ENCODE results near the gene UCP1.

UCP1 gene

GRCh38 chr4:140568507-140569306 is at the start of gene UCP1:
Gene UCP1, minus strand, starts transcription at chr4:140568961. Its CDS starts 232 bp downstream, at chr4:140568729.
- Mint-ChIP-seq H3K9me3 (peaks cover 9% of the 10 kb centered on the region), H3K36me3 (no peaks in the 10 kb centered on the region)
- no peak for DNase-seq (ENCODE audit: low spot score in 2 of 2)

GRCh38 chr4:140617499-140618248 is 48.9 kb upstream of the UCP1 start:
- no peaks in the 10 kb centered on the region for H3K9me3 Mint-ChIP-seq
- DNase-seq (ENCODE audit: low spot score in 2 of 2) (no peak), ATAC-seq (peak; percentile 16)
- no peak overlapping the region for H3K27ac Mint-ChIP-seq
- H3K4me1 Mint-ChIP-seq = no peaks in the 10 kb centered on the region
- no peak overlapping the region for H3K4me3 Mint-ChIP-seq
- no peaks in the 10 kb centered on the region for H3K36me3 Mint-ChIP-seq

More at GRCh38 chr4:140568507-140569306, at the start of gene UCP1:
- Mint-ChIP-seq H3K27ac (no peak within 1 kb of the TSS), H3K4me3 (peak within 1 kb of the TSS; percentile 51), H3K4me1 (peaks cover 6% of the 10 kb centered on the region)
- ATAC-seq = peak; percentile 42

- ATAC-seq (no peak), DNase-seq (ENCODE audit: low spot score in 2 of 2) (no peak)
- Mint-ChIP-seq H3K27ac (no peak overlapping the region), H3K36me3 (no peaks in the 10 kb centered on the region), H3K9me3 (no peaks in the 10 kb centered on the region), H3K4me1 (no peaks in the 10 kb centered on the region), H3K4me3 (no peak overlapping the region)
Observed at GRCh38 chr4:140615451-140615850, 46.7 kb upstream of the UCP1 start.

GRCh38 chr4:140612357-140612756 is 43.6 kb upstream of the UCP1 start:
- H3K4me3 Mint-ChIP-seq = no peak overlapping the region
- H3K9me3 Mint-ChIP-seq = no peaks in the 10 kb centered on the region
- ATAC-seq (no peak), DNase-seq (ENCODE audit: low spot score in 2 of 2) (no peak)
- H3K36me3 Mint-ChIP-seq = no peaks in the 10 kb centered on the region
- H3K27ac Mint-ChIP-seq = no peak overlapping the region
- no peaks in the 10 kb centered on the region for H3K4me1 Mint-ChIP-seq

GRCh38 chr4:140611854-140612253 is 43.1 kb upstream of the UCP1 start:
- H3K27ac Mint-ChIP-seq = no peak overlapping the region
- DNase-seq (ENCODE audit: low spot score in 2 of 2) (no peak), ATAC-seq (no peak)
- no peak overlapping the region for H3K4me3 Mint-ChIP-seq
- no peaks in the 10 kb centered on the region for H3K9me3 Mint-ChIP-seq
- H3K4me1 Mint-ChIP-seq = no peaks in the 10 kb centered on the region
- H3K36me3 Mint-ChIP-seq = no peaks in the 10 kb centered on the region

GRCh38 chr4:140609548-140610425 is 41.0 kb upstream of the UCP1 start:
- no peak for DNase-seq (ENCODE audit: low spot score in 2 of 2)
- Mint-ChIP-seq H3K4me1 (no peaks in the 10 kb centered on the region), H3K27ac (no peak overlapping the region), H3K36me3 (no peaks in the 10 kb centered on the region), H3K9me3 (no peaks in the 10 kb centered on the region), H3K4me3 (no peak overlapping the region)
- ATAC-seq = peak; percentile 45

GRCh38 chr4:140607852-140608251 is 39.1 kb upstream of the UCP1 start:
- no peak for ATAC-seq
- H3K9me3 Mint-ChIP-seq = no peaks in the 10 kb centered on the region
- H3K36me3 Mint-ChIP-seq = no peaks in the 10 kb centered on the region
- no peaks in the 10 kb centered on the region for H3K4me1 Mint-ChIP-seq
- H3K27ac Mint-ChIP-seq = no peak overlapping the region
- H3K4me3 Mint-ChIP-seq = no peak overlapping the region
- DNase-seq (ENCODE audit: low spot score in 2 of 2) = no peak

- DNase-seq (ENCODE audit: low spot score in 2 of 2) (no peak), ATAC-seq (no peak)
- H3K4me3 Mint-ChIP-seq = no peak overlapping the region
- H3K4me1 Mint-ChIP-seq = no peaks in the 10 kb centered on the region
- no peaks in the 10 kb centered on the region for H3K36me3 Mint-ChIP-seq
- H3K9me3 Mint-ChIP-seq = no peaks in the 10 kb centered on the region
- no peak overlapping the region for H3K27ac Mint-ChIP-seq
Observed at GRCh38 chr4:140604544-140604943, 35.8 kb upstream of the UCP1 start.

- no peak for ATAC-seq
- no peak overlapping the region for H3K27ac Mint-ChIP-seq
- no peaks in the 10 kb centered on the region for H3K9me3 Mint-ChIP-seq
- DNase-seq (ENCODE audit: low spot score in 2 of 2) = no peak
- H3K36me3 Mint-ChIP-seq = no peaks in the 10 kb centered on the region
- no peak overlapping the region for H3K4me3 Mint-ChIP-seq
- no peaks in the 10 kb centered on the region for H3K4me1 Mint-ChIP-seq
Observed at GRCh38 chr4:140603286-140603685, 34.5 kb upstream of the UCP1 start.

- Mint-ChIP-seq H3K4me3 (no peak overlapping the region), H3K27ac (no peak overlapping the region), H3K9me3 (no peaks in the 10 kb centered on the region), H3K4me1 (no peaks in the 10 kb centered on the region), H3K36me3 (no peaks in the 10 kb centered on the region)
- DNase-seq (ENCODE audit: low spot score in 2 of 2) (no peak), ATAC-seq (no peak)
Observed at GRCh38 chr4:140602714-140603113, 34.0 kb upstream of the UCP1 start.

GRCh38 chr4:140600408-140600807 is 31.6 kb upstream of the UCP1 start:
- DNase-seq (ENCODE audit: low spot score in 2 of 2) = no peak
- Mint-ChIP-seq H3K4me3 (no peak overlapping the region), H3K9me3 (no peaks in the 10 kb centered on the region), H3K4me1 (no peaks in the 10 kb centered on the region), H3K27ac (no peak overlapping the region), H3K36me3 (no peaks in the 10 kb centered on the region)
- ATAC-seq = no peak

GRCh38 chr4:140595065-140595464 is 26.3 kb upstream of the UCP1 start:
- H3K4me1 Mint-ChIP-seq = no peaks in the 10 kb centered on the region
- H3K36me3 Mint-ChIP-seq = no peaks in the 10 kb centered on the region
- DNase-seq (ENCODE audit: low spot score in 2 of 2) (no peak), ATAC-seq (no peak)
- no peak overlapping the region for H3K4me3 Mint-ChIP-seq
- no peak overlapping the region for H3K27ac Mint-ChIP-seq
- no peaks in the 10 kb centered on the region for H3K9me3 Mint-ChIP-seq

GRCh38 chr4:140584439-140584838 is 15.7 kb upstream of the UCP1 start:
- H3K36me3 Mint-ChIP-seq = no peaks in the 10 kb centered on the region
- no peak for DNase-seq (ENCODE audit: low spot score in 2 of 2)
- no peak for ATAC-seq
- H3K4me1 Mint-ChIP-seq = no peaks in the 10 kb centered on the region
- no peak overlapping the region for H3K4me3 Mint-ChIP-seq
- no peaks in the 10 kb centered on the region for H3K9me3 Mint-ChIP-seq
- no peak overlapping the region for H3K27ac Mint-ChIP-seq

GRCh38 chr4:140581078-140581477 is 12.3 kb upstream of the UCP1 start:
- no peak for DNase-seq (ENCODE audit: low spot score in 2 of 2)
- H3K27ac Mint-ChIP-seq = no peak overlapping the region
- no peaks in the 10 kb centered on the region for H3K4me1 Mint-ChIP-seq
- H3K9me3 Mint-ChIP-seq = no peaks in the 10 kb centered on the region
- no peak overlapping the region for H3K4me3 Mint-ChIP-seq
- no peaks in the 10 kb centered on the region for H3K36me3 Mint-ChIP-seq
- no peak for ATAC-seq

- no peak overlapping the region for H3K4me3 Mint-ChIP-seq
- H3K9me3 Mint-ChIP-seq = no peaks in the 10 kb centered on the region
- no peak for ATAC-seq
- no peak for DNase-seq (ENCODE audit: low spot score in 2 of 2)
- no peaks in the 10 kb centered on the region for H3K36me3 Mint-ChIP-seq
- H3K27ac Mint-ChIP-seq = no peak overlapping the region
- H3K4me1 Mint-ChIP-seq = no peaks in the 10 kb centered on the region
Observed at GRCh38 chr4:140579278-140579677, 10.5 kb upstream of the UCP1 start.

Measured in stimulated activated effector memory CD8-positive, alpha-beta T cell treated with anti-CD3 and anti-CD28 coated beads, Interleukin-12 subunit alpha, Interleukin-12 subunit beta, amount 100 ng/mL, for 72 hours (primary cell).